HG02588 (cell line): ENCODE measurements around the gene UNC5B.

Experiments
- ATAC-seq: cut with Tn5 transposase; IDR thresholded peaks from one replicate; pipeline ENCODE4 v1.9.1; 2021; ENCODE audit warnings: mild to moderate bottlenecking, moderate library complexity; ENCODE audit not compliant: unreplicated experiment

UNC5B gene

GRCh38 chr10:71222601-71223346 lies 10.4 kb downstream of the UNC5B start:
- no peak for ATAC-seq

GRCh38 chr10:71223347-71224058 lies 11.1 kb downstream of the UNC5B start:
- ATAC-seq, result no peak

- ATAC-seq, result no peak
These were observed 13.1 kb downstream of the UNC5B start for GRCh38 chr10:71225291-71226058.

- no peak for ATAC-seq
These were observed 16.7 kb downstream of the UNC5B start for GRCh38 chr10:71228875-71229675.

GRCh38 chr10:71229726-71230655 lies 17.6 kb downstream of the UNC5B start:
- no peak for ATAC-seq

- no peak for ATAC-seq
These were observed 18.3 kb downstream of the UNC5B start for GRCh38 chr10:71230656-71231025.

GRCh38 chr10:71231206-71231605 lies 18.8 kb downstream of the UNC5B start:
- ATAC-seq, result no peak

GRCh38 chr10:71232089-71232998 lies 20.0 kb downstream of the UNC5B start:
- ATAC-seq, result no peak

- ATAC-seq, result no peak
These were observed 21.1 kb downstream of the UNC5B start for GRCh38 chr10:71233482-71233892.

- no peak for ATAC-seq
These were observed 21.9 kb downstream of the UNC5B start for GRCh38 chr10:71234004-71234894.

GRCh38 chr10:71234970-71235685 lies 22.8 kb downstream of the UNC5B start:
- ATAC-seq, result no peak

- no peak for ATAC-seq
These were observed 23.4 kb downstream of the UNC5B start for GRCh38 chr10:71235808-71236207.

- ATAC-seq, result no peak
These were observed 23.9 kb downstream of the UNC5B start for GRCh38 chr10:71236286-71236685.

- no peak for ATAC-seq
These were observed 24.7 kb downstream of the UNC5B start for GRCh38 chr10:71236822-71237682.

GRCh38 chr10:71237843-71238623 lies 25.7 kb downstream of the UNC5B start:
- no peak for ATAC-seq
